Lower lobe of right lung (tissue), 2 donors: ENCODE measurements around the gene RSF1. TPM values are rescaled to one million over a fixed set of nuclear protein-coding genes. Genes with fewer than 3 reads are reported as not detected.

Experiments used
- ATAC-seq, 2 donors: fragments of 200-7000 bp; cut with Tn5 transposase; one replicate each; pipeline ENCODE4 v1.9.1; 2020 to 2022; ENCODE audit warnings: mild to moderate bottlenecking in 2 of 2, moderate library complexity in 2 of 2
- DNase-seq: peaks from one replicate; pipeline ENCODE4 v3.0.0-alpha.2; 2020
- H3K27ac ChIP-seq: fragments of 200-600 bp; one replicate; pipeline ENCODE4 v1.8.0; 2022
- H3K27me3 ChIP-seq: fragments of 200-600 bp; one replicate; pipeline ENCODE4 v1.8.0; 2022; ENCODE audit warnings: low read depth
- H3K36me3 ChIP-seq: fragments of 200-600 bp; one replicate; pipeline ENCODE4 v1.8.0; 2022; ENCODE audit warnings: mild to moderate bottlenecking
- H3K4me1 ChIP-seq: fragments of 200-600 bp; one replicate; pipeline ENCODE4 v1.8.0; 2022
- H3K4me3 ChIP-seq: fragments of 200-600 bp; one replicate; pipeline ENCODE4 v1.8.0; 2022; ENCODE audit warnings: mild to moderate bottlenecking
- H3K9me3 ChIP-seq: fragments of 200-600 bp; one replicate; pipeline ENCODE4 v1.8.0; 2022
- CTCF ChIP-seq: fragments of 200-600 bp; IDR thresholded peaks from one replicate; pipeline ENCODE4 v1.8.0; 2022; ENCODE audit warnings: antibody characterized with exemption, mild to moderate bottlenecking
- intact Hi-C: fragments of 100-400 bp; cut with DNase I; formaldehyde crosslinking; loops from one replicate; pipeline ENCODE4 v1.11.0; 2022
- total RNA-seq: library from RNA; stranded (reverse); fragmentation: NEBNext Ultra II Directional; extraction: Animal tissue kit (Norgen Biotek cat#: 25700); gene quantifications from one replicate; pipeline ENCODE4 v1.2.1, GENCODE V29; 2021
- donor health status: DM: no; HTN: yes; CAD: no; lungs with severe emphysema.

Gene RSF1
- total RNA-seq, 1 donor from 2014 or later: 59.6 TPM

- Histone ChIP-seq H3K36me3 (peaks cover 96% of the 10 kb centered on the region), H3K27me3 (no peaks in the 10 kb centered on the region), H3K4me1 (no peaks in the 10 kb centered on the region), H3K9me3 (no peaks in the 10 kb centered on the region), H3K27ac (no peak overlapping the region), H3K4me3 (no peak overlapping the region)
- no peak for ATAC-seq
- intact Hi-C loops: no loop called here
- DNase-seq: no peak
- no peak for TF ChIP-seq CTCF
Measured at GRCh38 chr11:77669848-77670511, 150.5 kb downstream of the RSF1 start.

- Histone ChIP-seq H3K4me1 (no peaks in the 10 kb centered on the region), H3K27me3 (no peaks in the 10 kb centered on the region), H3K27ac (no peak overlapping the region), H3K9me3 (no peaks in the 10 kb centered on the region), H3K36me3 (peaks cover 88% of the 10 kb centered on the region), H3K4me3 (no peak overlapping the region)
- ATAC-seq (no peak), DNase-seq (no peak)
- intact Hi-C loops: no loop called here
- no peak for TF ChIP-seq CTCF
Measured at GRCh38 chr11:77668760-77669159, 151.8 kb downstream of the RSF1 start.

GRCh38 chr11:77665240-77665965 is 155.1 kb downstream of the RSF1 start:
- intact Hi-C loops: no loop called here
- TF ChIP-seq CTCF: no peak
- no peak overlapping the region for H3K27ac ChIP-seq
- DNase-seq (no peak), ATAC-seq (no peak)
- H3K36me3 ChIP-seq: peaks cover 55% of the 10 kb centered on the region
- no peaks in the 10 kb centered on the region for H3K9me3 ChIP-seq
- H3K4me3 ChIP-seq: no peak overlapping the region
- H3K27me3 ChIP-seq: no peaks in the 10 kb centered on the region
- no peaks in the 10 kb centered on the region for H3K4me1 ChIP-seq

GRCh38 chr11:77661670-77662069 is 158.9 kb downstream of the RSF1 start:
- Histone ChIP-seq H3K4me1 (no peaks in the 10 kb centered on the region), H3K9me3 (no peaks in the 10 kb centered on the region), H3K36me3 (peaks cover 18% of the 10 kb centered on the region), H3K27ac (no peak overlapping the region), H3K4me3 (no peak overlapping the region), H3K27me3 (no peaks in the 10 kb centered on the region)
- no peak for TF ChIP-seq CTCF
- ATAC-seq (no peak), DNase-seq (no peak)
- intact Hi-C loops: no loop called here

GRCh38 chr11:77660947-77661346 is 159.6 kb downstream of the RSF1 start:
- Histone ChIP-seq H3K4me1 (no peaks in the 10 kb centered on the region), H3K27me3 (no peaks in the 10 kb centered on the region), H3K27ac (no peak overlapping the region), H3K4me3 (no peak overlapping the region), H3K36me3 (peaks cover 10% of the 10 kb centered on the region), H3K9me3 (no peaks in the 10 kb centered on the region)
- DNase-seq (no peak), ATAC-seq (no peak)
- no peak for TF ChIP-seq CTCF
- intact Hi-C loops: no loop called here
